ENCODE data around the gene MGAT5B.

The MGAT5B gene

DNA sequence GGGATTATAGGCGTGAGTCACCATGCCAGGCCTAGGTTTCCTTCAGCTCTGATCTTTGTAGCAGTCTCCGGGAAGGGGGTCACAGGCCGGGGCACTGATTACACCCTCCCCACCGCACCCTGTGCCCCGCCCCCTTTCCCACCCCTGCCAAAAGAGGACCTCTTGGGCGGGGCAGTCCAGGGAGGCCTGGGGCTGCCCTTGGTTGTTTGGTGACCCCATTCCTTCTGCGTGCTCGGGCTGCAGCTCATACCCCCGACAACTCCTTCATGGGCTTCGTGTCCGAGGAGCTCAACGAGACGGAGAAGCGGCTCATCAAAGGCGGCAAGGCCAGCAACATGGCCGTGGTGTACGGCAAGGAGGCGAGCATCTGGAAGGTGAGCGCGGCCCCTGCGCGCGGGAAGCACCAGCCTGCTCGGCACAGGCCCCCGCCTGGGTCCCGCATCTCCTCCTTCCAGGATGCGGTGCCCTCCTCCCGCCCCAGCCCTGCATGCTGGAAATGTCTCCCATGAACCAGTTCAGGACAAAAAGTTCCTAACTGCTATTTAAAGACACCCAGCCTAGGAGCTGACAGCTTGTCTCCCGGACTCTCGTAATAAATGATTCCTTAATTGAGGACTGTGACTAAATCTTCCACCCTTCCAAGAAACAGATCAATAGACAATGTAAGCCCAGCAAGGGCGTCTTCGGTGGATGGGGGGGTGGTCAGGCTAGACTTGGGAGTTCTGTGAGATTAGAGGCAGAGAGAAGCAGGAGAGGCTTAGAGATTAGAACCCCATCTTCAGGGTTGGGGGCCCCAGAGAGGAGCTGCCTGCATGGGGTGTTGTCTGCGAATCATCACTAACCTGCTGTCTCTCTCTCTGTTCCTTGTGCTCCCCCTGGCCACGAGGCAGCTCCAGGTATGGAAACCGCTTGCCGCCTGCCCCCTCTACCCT, 64.5 kb downstream of the MGAT5B start:
- DNase-seq, result no peak

- no peak for DNase-seq
These were observed 66.5 kb downstream of the MGAT5B start for GRCh38 chr17:76934561-76935320.

- DNase-seq, result no peak
These were observed 67.1 kb downstream of the MGAT5B start for GRCh38 chr17:76935331-76935730.

DNA sequence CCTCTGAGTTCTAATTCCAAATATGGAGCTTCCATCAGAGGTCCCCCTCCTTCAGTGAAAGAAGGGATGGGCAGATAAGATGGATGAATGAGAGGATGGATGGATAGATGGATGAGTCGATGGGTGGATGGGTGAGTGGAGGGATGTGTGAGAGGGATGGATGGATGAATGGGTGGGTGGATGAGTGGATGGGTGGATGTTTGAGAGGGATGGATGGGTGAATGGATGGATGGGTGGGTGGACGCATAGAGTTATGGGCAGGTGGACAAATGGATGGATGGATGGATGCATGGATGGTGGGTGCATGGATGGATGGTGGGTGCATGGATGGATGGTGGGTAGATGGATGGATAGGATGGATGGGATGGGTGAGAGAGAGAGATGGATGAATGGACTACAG, 69.0 kb downstream of the MGAT5B start:
- DNase-seq, result no peak

- DNase-seq, result no peak
These were observed 69.8 kb downstream of the MGAT5B start for GRCh38 chr17:76938009-76938408.

DNA sequence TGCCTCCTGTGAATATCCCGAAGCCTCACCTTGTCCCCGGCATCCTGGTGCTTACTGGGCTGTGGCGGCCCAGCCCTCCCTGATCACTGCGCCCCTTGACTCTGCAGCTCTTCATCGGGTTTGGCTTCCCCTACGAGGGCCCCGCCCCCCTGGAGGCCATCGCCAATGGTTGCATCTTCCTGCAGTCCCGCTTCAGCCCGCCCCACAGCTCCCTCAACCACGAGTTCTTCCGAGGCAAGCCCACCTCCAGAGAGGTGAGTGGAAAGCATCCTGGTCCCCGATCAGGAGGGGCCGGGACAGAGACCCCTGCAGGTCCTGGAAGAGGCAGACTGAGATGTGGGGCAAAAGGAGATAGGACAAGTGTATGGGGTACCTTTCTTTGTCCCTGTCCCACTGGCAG, 72.1 kb downstream of the MGAT5B start:
- no peak for DNase-seq

DNA sequence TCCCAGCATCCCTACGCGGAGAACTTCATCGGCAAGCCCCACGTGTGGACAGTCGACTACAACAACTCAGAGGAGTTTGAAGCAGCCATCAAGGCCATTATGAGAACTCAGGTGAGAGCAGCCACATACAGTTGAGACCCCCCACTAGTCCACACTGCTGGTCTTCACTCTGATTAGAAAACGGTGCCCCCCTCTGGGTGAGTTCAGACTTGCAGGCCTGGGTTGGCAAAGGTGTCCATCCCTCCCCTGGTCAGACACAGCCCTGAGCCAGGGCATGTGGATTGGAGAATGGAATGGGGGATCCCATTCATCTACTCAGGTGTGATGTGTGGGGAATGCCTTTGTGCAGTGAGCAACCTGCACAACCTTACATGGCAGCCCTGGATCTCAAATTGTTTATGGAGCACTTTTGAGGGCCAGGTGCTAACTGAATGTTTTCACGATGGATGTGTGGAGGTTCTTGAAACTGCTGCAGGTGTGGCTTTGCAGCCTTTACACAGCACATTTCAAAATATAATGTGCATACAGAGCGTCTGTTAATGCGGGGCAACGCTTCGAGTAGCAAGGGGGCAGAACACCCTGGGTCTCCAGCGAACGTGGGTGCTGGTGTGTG, 72.6 kb downstream of the MGAT5B start:
- peak; percentile 28 for DNase-seq

GRCh38 chr17:76943202-76943601, 75.0 kb downstream of the MGAT5B start:
- no peak for DNase-seq

- DNase-seq, result no peak
These were observed 75.6 kb downstream of the MGAT5B start for GRCh38 chr17:76943781-76944213.

GRCh38 chr17:76944477-76944876, 76.3 kb downstream of the MGAT5B start:
- DNase-seq, result no peak

DNA sequence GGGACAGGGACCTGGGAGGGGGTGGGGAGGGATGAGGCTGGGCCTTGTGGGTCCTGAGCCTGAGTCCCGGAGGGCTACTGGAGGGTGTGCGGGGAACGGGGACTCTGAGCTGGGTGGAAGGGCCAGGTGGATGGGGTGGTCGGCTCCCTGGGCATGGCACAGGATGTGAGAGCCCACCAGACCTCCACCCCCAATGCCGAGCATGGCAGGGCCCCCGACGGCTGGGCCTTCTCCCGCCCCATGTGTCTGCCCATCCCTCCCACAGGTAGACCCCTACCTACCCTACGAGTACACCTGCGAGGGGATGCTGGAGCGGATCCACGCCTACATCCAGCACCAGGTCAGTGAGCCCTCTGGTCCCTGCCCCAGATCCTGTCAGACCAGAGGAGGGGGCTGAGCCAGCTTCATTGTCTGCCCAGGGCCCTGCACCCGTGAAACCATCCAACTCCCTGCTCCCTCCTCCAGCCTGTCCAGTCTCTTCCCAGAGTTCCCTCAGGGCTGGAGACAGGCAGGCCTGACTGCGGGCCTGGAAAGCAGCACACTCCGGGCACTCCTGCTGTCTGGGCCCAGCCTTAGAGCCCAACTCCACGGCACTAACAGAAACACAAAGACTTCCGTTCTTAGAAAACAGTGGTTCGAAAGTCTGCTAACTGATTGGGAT, 78.0 kb downstream of the MGAT5B start:
- DNase-seq, result no peak

DNA sequence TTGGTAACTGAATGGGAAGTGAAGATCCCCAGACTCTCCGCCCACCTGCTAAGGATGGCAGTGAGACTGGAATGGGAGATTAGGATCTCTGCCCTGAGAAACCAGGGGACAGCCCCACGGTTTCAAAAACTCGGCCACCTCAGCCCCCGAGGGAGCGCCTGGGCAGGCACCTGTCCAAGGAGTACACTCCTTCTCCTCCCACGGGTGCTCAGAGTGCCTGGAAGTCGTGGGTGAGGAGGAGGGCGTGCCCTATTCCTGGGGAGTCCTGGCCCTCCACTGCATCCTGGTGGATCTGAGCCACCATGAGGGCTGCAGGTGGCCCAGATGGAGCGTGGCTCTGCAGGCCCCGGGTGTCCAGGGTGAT, 78.5 kb downstream of the MGAT5B start:
- no peak for DNase-seq

DNA sequence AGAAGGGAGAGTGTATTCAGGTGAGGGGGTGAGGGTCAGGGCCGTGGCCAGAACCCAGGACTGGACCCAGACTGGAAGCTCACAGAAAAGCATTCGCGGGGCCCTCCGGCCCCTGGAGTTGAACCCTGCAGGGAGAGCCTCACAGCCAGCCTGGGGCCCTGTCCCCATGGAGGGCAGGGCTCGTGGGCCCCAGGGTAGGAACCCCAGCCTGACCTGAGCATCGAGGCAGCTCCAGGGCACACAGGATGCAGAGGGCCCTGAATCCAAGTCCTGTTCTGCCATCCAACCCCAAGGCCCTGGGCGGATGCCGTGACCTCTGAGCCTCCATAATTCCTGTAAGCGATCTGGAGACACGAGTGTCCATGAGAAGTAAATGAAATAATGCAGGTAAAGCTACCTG, 79.1 kb downstream of the MGAT5B start:
- DNase-seq, result no peak

GRCh38 chr17:76947771-76948170, 79.6 kb downstream of the MGAT5B start:
- no peak for DNase-seq

DNA sequence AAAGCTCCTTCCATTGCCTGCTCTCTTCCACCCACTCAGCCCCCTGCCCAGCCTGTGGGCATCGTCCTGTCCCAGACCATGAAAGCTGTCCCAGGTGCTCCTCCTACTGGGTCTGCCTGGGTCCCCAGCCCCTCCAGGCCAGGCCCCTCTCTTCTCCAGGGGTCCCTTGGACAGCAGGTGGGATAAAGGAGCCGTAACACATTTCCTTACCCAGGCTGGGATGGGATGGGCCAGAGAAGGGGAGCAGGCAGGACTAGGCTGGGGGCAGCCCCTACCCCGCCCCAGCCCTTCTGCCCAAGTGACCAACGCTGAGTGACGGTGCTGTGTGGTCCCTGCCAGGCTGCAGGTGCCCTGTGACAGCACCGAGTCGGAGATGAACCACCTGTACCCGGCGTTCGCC, 80.1 kb downstream of the MGAT5B start:
- no peak for DNase-seq

GRCh38 chr17:76948726-76949342, 80.6 kb downstream of the MGAT5B start:
- DNase-seq, result no peak

DNA sequence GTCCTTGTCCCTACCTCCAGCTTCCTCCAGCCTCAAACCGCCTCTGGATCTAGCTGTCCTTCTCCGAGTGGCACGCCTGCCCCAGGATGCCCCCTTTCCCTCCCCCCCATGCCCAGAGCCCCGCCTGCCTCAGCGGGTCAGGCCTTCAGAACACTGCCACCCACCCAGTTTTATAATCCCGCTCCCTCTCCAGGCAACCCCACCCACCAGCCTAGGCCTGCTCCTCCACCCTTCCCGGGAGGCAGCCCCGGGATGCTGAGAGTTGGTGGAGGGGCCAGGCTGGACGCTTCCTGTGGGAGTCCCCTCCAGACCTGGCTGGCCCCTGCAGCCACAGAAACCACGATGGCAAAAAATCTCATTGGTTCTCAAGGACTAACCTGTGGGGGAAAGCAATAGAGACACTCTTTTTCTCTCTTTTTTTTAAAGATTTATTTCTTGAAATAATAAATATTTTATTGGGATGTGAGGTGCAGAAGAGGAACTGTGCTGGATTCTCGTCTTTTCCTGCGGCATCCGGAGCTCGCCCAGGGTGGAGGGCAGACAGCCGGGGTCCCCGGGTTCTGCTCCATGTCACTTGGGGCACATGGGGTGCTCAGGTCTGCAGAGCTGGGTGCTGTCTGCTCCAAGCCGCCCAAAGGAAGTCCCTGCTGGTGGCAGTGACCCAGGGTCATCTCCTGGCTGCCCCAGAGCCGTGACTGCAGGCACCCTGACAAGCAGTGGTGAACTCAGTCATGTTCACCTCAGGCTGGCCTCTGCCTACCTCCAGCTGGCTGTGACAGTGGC, 81.9 kb downstream of the MGAT5B start:
- DNase-seq, result no peak

- peak; percentile 97 for DNase-seq
These were observed 83.2 kb downstream of the MGAT5B start for GRCh38 chr17:76951375-76951905.

DNA sequence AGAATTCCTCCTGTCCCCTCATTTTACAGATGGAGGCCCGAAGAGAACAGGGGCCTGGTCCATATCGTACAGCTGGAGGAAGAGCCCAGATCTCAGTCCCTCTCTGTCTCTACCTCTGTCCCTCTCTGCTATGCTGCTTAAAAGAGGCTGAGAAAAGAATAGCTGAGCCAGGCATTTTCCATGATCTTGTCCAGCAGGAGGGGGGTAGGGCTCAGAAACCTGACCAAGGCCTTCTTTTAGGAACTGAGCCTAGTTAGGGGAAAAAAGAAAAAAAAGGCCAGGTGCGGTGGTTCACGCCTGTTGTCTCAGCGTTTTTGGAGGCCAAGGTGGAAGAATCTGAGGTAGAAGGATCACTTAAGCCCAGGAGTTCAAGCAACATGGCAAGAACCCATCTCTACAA, 84.2 kb downstream of the MGAT5B start:
- peak; percentile 96 for DNase-seq

DNA sequence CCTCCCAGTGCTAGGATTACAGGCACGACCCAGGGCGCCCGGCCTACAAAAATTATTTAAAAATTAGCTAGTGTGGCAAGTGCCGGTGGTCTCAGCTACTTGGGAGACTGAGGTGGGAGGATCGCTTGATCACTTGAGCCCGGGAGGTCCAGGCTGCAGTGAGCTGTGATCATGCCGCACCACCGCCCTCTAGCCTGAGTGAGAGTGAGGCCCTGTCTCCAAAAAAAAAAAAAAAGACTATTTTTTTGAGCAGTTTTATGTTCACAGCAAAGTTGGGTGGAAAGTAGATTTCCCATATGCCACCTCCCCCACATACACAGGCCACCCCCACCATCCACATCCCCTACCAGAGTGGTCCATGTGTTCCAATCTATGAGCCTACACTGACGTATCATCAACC, 84.9 kb downstream of the MGAT5B start:
- DNase-seq, result peak; percentile 57

DNA sequence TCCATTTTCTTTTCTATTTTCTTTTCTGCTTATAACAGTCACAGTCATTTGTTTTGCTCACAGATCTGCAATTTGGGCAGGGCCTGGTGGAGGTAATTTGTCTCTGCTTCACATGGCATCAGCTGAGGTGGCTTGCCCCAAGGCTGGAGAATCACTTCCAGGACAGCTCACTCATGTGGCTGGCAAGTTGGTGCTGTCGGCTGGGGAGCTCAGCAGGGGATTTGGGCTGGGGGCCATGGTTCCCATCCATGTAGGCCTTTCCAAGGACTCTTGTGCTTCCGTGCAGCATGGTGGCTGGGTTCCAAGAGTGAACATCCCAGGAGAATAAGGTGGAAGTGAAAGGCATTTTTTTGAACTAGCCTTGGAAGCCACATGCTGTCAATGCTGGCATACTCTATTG, 85.7 kb downstream of the MGAT5B start:
- peak; percentile 15 for DNase-seq

GRCh38 chr17:76955191-76955590, 87.0 kb downstream of the MGAT5B start:
- DNase-seq, result no peak
